Skeletal muscle tissue (tissue), 4 donors: Measurements from ENCODE around the gene NRG3. TPM values are rescaled to one million over a fixed set of nuclear protein-coding genes. Genes with fewer than 3 reads are reported as not detected.

ENCODE experiments used
- H3K27ac ChIP-seq: one replicate; pipeline ENCODE4 v1.7.0; 2013; ENCODE audit warnings: mild to moderate bottlenecking, low read depth, low read length, inconsistent platforms
- H3K27me3 ChIP-seq, 3 donors: one replicate each; pipeline ENCODE4 v1.7.0; 2013; ENCODE audit warnings: low read length in 3 of 3; ENCODE audit not compliant: control insufficient read depth in 3 of 3, insufficient read depth in 3 of 3
- H3K36me3 ChIP-seq, 3 donors: one replicate each; pipeline ENCODE4 v1.7.0; 2013; ENCODE audit warnings: low read length in 3 of 3; ENCODE audit not compliant: control insufficient read depth in 3 of 3, insufficient read depth in 3 of 3
- H3K4me1 ChIP-seq, 3 donors: one replicate each; pipeline ENCODE4 v1.7.0; 2013; ENCODE audit warnings: low read length in 3 of 3, mild to moderate bottlenecking in 3 of 3; ENCODE audit not compliant: control insufficient read depth in 3 of 3, insufficient read depth in 3 of 3
- H3K4me3 ChIP-seq, 3 donors: one replicate each; pipeline ENCODE4 v1.7.0; 2013; ENCODE audit warnings: low read length in 3 of 3
- H3K9ac ChIP-seq, 3 donors: one replicate each; pipeline ENCODE4 v1.7.0; 2013; ENCODE audit warnings: low read length in 3 of 3, mild to moderate bottlenecking in 3 of 3, moderate library complexity in 2 of 3, low read depth in 1 of 3
- H3K9me3 ChIP-seq, 3 donors: one replicate each; pipeline ENCODE4 v1.7.0; 2013; ENCODE audit warnings: low read length in 3 of 3; ENCODE audit not compliant: control insufficient read depth in 3 of 3
- total RNA-seq: library from RNA; depleted of rRNA; stranded (reverse); fragments of >200 nt; gene quantifications from one replicate; pipeline ENCODE4 v1.2.3, GENCODE V29; 2014
- donor health status: Osteomylitis.

The NRG3 gene
- total RNA-seq, 1 donor from 2014 or later, result not detected

DNA sequence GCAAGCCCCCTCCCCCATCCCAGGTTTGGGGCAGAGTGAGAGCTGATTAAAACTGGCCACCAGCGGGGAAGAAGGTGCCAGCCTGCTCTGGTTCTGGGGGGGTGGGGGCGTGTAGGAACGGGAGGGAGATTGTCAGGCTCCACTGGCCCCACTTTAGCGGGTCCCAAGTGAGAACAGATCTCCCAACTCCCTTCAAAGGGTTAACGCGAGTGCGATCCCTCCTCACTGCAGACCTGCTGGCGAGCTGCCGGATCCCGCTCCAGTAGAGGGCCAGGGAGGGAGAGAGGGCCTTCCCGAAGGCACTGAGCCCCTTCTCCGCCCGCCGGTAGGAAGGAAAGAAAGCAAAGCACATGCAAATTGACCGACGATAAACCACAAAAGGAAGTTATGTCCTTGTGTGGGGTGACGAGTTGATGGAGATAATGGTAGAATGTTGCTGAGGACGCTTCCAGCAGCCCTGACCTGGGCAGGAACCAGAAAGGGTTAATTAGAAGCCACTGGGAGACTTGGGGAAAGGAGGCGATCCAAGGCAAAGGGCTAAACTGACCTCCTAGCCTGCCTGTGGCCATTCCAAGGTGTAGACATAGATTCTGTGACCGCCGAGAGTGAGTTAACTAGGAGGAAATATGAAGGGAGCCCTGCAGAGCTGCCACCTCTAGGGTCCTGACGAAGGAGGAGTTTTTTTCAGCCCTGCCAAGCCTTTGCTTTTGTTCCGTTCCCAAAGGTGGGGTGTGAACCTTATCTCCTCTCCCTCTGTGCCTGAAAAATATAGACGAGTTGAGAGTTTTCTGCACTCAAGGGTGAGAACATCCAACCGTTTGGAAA lies 1.5 kb downstream of the NRG3 start:
- Histone ChIP-seq H3K36me3 (no peaks in the 10 kb centered on the region), H3K4me1 (peaks cover 0 to 13% (median 9%) of the 10 kb centered on the region in 3 donors), H3K27me3 (peaks cover 39 to 52% (median 44%) of the 10 kb centered on the region in 3 donors), H3K4me3 (no peak overlapping the region), H3K27ac (no peak overlapping the region), H3K9ac (no peak overlapping the region), H3K9me3 (no peaks in the 10 kb centered on the region)

DNA sequence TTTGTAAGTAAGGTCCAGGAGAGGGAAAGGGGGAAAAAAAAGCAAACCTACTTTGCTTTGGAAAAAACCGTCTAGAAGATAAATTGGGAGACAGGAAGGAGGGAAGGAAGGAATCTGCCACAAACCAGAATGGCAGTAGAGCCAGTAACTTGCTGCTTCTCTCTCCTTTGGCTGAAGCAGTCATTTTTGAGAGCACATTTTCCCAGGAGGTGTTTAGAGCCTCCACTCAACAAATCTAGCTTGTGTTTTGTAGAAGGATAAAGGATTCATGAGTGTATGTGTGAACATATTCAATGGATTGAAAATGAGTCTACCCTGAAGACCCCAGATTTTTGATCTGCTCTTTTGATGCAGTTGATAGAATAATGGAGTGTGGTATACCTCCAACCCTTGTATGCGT lies 2.6 kb downstream of the NRG3 start:
- no peaks in the 10 kb centered on the region for H3K9me3 ChIP-seq
- peaks cover 0 to 13% (median 9%) of the 10 kb centered on the region in 3 donors for H3K4me1 ChIP-seq
- H3K36me3 ChIP-seq, result no peaks in the 10 kb centered on the region
- no peak overlapping the region for H3K9ac ChIP-seq
- no peak overlapping the region for H3K27ac ChIP-seq
- H3K27me3 ChIP-seq, result peaks cover 34 to 45% (median 44%) of the 10 kb centered on the region in 3 donors
- no peak overlapping the region for H3K4me3 ChIP-seq

DNA sequence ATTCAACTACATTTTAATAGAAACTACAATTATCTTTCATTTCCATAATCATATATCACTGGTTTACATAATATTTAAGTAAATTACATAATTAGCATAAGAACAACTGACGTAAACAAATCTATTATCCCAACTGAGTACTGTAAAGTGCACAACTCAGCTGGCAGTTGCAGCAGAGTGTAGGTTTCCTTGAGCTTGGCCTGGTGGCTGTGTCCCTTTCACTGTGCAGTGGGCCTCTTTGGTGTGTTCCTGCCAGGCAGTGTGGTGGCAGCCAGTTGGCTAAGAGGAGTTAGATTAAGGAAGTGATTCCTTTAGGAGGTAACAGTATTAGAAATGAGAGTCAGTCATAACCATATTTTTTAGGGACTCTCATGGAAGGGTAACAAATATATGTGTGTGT lies 7.0 kb downstream of the NRG3 start:
- H3K9me3 ChIP-seq, result no peaks in the 10 kb centered on the region
- no peak overlapping the region for H3K27ac ChIP-seq
- no peak overlapping the region for H3K9ac ChIP-seq
- H3K4me1 ChIP-seq, result no peaks in the 10 kb centered on the region
- peaks cover 9 to 13% (median 10%) of the 10 kb centered on the region in 3 donors for H3K27me3 ChIP-seq
- no peak overlapping the region for H3K4me3 ChIP-seq
- H3K36me3 ChIP-seq, result no peaks in the 10 kb centered on the region

DNA sequence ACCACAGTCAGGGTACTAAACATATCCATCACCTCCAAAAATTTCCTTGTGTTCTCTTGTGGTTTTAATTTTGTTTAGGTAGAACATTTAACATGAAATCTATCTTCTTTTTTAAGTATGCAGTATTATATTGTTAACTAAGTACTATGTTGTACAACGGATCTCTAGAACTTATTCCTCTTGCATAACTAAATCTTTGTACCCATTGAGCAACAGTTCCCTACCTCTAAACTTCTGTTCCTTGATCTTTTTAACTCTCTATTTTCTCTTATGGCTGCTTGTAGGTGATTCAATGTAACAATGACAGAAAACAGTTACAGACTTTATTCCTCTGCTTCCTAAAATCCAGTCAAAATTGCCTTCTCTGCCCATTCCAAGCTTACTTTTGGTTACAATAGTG lies 9.9 kb downstream of the NRG3 start:
- Histone ChIP-seq H3K4me1 (no peaks in the 10 kb centered on the region), H3K9me3 (no peaks in the 10 kb centered on the region), H3K9ac (no peak overlapping the region), H3K27ac (no peak overlapping the region), H3K27me3 (no peaks in the 10 kb centered on the region), H3K36me3 (no peaks in the 10 kb centered on the region), H3K4me3 (no peak overlapping the region)

DNA sequence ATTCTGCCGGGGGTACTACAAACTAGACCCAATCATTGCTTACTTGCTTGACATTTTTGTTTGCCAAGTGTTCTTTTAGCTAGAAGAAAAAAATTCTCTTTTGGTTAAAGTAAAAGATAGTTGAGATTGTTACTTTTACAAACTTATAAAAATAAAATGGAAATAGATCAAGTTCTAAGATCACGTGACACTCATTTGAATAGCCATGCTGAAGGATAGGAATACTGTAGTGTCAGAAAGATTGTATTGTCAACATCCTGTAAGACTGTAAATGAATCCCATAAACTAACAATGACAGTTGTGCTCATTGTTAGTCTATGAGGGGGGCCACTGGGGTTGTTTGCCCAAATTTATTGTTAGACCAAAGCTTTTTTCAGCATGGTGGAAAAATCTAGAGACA lies 10.5 kb downstream of the NRG3 start:
- Histone ChIP-seq H3K9me3 (no peaks in the 10 kb centered on the region), H3K4me3 (no peak overlapping the region), H3K36me3 (no peaks in the 10 kb centered on the region), H3K27ac (no peak overlapping the region), H3K27me3 (no peaks in the 10 kb centered on the region), H3K4me1 (no peaks in the 10 kb centered on the region), H3K9ac (no peak overlapping the region)

DNA sequence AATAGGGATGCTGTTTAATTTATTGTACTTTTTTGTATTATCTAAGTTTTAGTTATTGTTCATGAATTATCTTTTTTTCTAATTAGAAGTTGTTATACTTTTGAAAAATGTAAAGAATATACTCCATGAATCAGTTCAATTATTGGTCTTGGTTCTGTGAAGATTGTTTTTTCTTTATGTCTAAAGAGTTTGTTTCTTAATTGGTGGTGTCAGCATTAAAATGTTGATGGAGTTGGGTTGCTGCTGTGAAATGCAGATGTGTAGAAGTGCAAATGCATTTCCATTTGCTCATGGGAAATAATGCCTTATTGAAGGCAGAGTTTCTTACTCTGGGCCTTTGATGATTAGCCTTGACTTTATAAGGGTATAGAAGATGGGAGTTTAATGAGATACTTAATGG lies 11.9 kb downstream of the NRG3 start:
- H3K27me3 ChIP-seq, result no peaks in the 10 kb centered on the region
- no peaks in the 10 kb centered on the region for H3K4me1 ChIP-seq
- H3K27ac ChIP-seq, result no peak overlapping the region
- no peak overlapping the region for H3K9ac ChIP-seq
- no peaks in the 10 kb centered on the region for H3K36me3 ChIP-seq
- no peaks in the 10 kb centered on the region for H3K9me3 ChIP-seq
- no peak overlapping the region for H3K4me3 ChIP-seq

DNA sequence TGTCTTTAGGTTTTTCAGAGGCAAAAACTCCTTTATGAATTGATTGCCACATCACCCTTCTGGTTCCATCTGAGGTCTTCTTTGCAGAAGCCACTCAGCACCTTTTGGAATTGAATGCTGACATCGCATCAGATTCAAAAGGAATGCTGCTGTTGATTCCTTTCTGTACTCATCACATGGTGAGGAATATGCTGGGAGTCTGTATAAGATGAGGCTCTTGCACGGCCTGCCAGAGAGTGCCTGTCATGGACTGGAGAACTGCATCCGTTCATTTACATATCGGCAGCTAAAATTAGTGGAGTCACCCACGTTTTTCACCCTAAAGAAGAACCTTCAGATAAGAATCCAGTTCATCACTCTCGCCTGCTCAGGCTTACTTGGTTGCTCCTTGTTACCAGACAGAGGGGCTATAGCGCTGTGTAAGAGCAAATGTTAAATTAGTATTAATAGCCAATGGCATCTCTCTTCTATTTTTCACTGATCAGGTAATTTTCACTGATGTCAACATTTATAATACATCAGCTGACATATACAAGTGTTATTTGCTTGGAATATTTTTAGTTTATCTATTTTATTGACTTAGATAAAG lies 14.3 kb downstream of the NRG3 start:
- H3K9me3 ChIP-seq, result no peaks in the 10 kb centered on the region
- H3K27ac ChIP-seq, result no peak overlapping the region
- no peak overlapping the region for H3K9ac ChIP-seq
- no peaks in the 10 kb centered on the region for H3K27me3 ChIP-seq
- H3K4me1 ChIP-seq, result no peaks in the 10 kb centered on the region
- H3K4me3 ChIP-seq, result no peak overlapping the region
- no peaks in the 10 kb centered on the region for H3K36me3 ChIP-seq

DNA sequence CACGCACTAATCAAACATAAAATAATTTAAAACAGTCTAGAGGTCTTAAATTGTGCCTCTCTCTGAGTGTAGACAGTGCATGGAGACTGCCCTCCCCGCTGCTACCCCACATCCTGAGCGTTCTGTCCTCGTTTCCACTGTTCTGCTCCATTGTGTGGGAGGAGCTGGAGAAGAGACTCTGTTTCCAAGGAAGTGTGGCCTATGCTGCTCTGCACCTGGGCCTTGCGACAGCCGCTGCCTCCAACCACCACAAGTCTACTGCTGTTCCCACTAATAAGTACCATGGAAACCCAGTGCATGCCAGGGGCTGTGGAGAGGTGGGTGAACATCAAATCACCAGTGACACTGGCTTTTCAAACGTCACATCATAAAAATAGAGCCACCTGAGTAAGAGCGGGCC lies 19.6 kb downstream of the NRG3 start:
- Histone ChIP-seq H3K9me3 (no peaks in the 10 kb centered on the region), H3K4me1 (no peaks in the 10 kb centered on the region), H3K9ac (no peak overlapping the region), H3K36me3 (no peaks in the 10 kb centered on the region), H3K27ac (no peak overlapping the region), H3K27me3 (no peaks in the 10 kb centered on the region), H3K4me3 (no peak overlapping the region)

DNA sequence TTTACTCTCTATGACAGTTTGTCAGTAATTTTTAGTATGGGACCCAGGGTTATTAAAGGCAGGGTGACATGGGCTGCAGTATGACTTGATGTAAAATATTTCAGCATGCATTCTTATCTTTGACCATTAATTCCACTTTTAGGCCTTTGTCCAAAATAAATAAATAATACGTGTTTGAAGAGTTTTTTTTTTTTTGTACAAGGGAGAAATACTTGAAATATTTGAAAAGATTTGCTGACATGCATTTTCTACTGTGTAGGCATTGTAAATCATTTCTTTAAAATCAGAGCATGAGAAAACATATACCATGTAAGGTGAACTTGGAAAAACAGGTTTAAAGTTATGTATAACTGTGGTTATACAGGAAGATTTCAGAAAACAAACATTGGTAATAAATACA lies 23.5 kb downstream of the NRG3 start:
- Histone ChIP-seq H3K9ac (no peak overlapping the region), H3K27ac (no peak overlapping the region), H3K9me3 (no peaks in the 10 kb centered on the region), H3K27me3 (no peaks in the 10 kb centered on the region), H3K36me3 (no peaks in the 10 kb centered on the region), H3K4me1 (no peaks in the 10 kb centered on the region), H3K4me3 (no peak overlapping the region)

DNA sequence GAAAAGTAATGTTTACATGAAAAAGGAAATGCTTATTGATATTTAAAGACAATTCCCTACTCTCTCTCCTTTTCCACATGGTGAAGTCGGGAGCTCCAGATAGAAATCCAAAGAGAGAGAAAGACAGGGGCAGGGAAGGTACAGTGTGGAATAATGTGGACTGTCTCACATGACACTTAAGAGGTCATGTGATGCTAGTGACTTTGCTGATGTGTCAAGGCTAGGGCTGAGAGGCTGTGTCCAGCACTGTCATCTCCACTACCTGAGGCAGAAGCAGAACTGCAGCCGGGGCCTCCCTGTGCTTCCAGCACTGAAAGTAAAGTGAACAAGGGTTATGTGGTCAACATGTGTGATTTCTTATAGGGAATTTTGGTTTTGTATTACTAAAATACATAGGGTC lies 26.0 kb downstream of the NRG3 start:
- H3K27me3 ChIP-seq, result no peaks in the 10 kb centered on the region
- no peak overlapping the region for H3K9ac ChIP-seq
- H3K4me3 ChIP-seq, result no peak overlapping the region

More for the DNA sequence above, 26.0 kb downstream of the NRG3 start:
- H3K27ac ChIP-seq, result no peak overlapping the region
- no peaks in the 10 kb centered on the region for H3K36me3 ChIP-seq
- H3K9me3 ChIP-seq, result no peaks in the 10 kb centered on the region
- H3K4me1 ChIP-seq, result no peaks in the 10 kb centered on the region
